H1 (cell line): ENCODE measurements around the gene DPH6. TPM values are rescaled to one million over a fixed set of nuclear protein-coding genes. Genes with fewer than 3 reads are reported as not detected.

Experiments
- CTCF ChIA-PET: fragments of 300-600 bp; sonication (Branson Sonifier 250); formaldehyde crosslinking; loops from one replicate; lab custom pipeline; 2021; ENCODE audit not compliant: partially characterized antibody; lab: Charles Lee
- POLR2A ChIA-PET: fragments of 300-600 bp; sonication (Branson Sonifier 250); formaldehyde crosslinking; loops from one replicate; lab custom pipeline; 2021; ENCODE audit warnings: inconsistent platforms; ENCODE audit not compliant: partially characterized antibody; lab: Charles Lee
- DNase-seq, 2 experiments: peaks; one replicate each; pipeline versions ENCODE4 v3.0.0 to v3.0.0-alpha.2; 2010 to 2022; ENCODE audit warnings: low spot score in 2 of 2, low read depth in 1 of 2, mixed read lengths in 1 of 2
- FAIRE-seq: peaks from 2 replicates; lab custom pipeline; 2011; peaks lifted over from hg19 to GRCh38; lab: Jason Lieb, UNC
- H2AFZ ChIP-seq: 2 replicates; pipeline ENCODE4 v1.8.1; 2012; ENCODE audit warnings: low read length, inconsistent platforms
- H2AK5ac ChIP-seq: 2 replicates; pipeline ENCODE4 v1.6.1; 2013; ENCODE audit warnings: low read depth, low read length
- H2BK120ac ChIP-seq: replicated peaks from 2 replicates; pipeline ENCODE3; 2013; ENCODE audit warnings: low read depth, low read length, inconsistent platforms
- H2BK12ac ChIP-seq: 2 replicates; pipeline ENCODE4 v1.6.1; 2013; ENCODE audit warnings: low read depth, low read length
- H2BK15ac ChIP-seq: 2 replicates; pipeline ENCODE4 v1.6.1; 2013; ENCODE audit warnings: low read length
- H2BK20ac ChIP-seq: 2 replicates; pipeline ENCODE4 v1.6.1; 2013; ENCODE audit warnings: low read length
- H2BK5ac ChIP-seq: 2 replicates; pipeline ENCODE4 v1.6.1; 2013; ENCODE audit warnings: low read depth, low read length
- H3K14ac ChIP-seq: 2 replicates; pipeline ENCODE4 v1.6.1; 2013; ENCODE audit warnings: inconsistent platforms; ENCODE audit not compliant: insufficient read length
- H3K18ac ChIP-seq: 2 replicates; pipeline ENCODE4 v1.6.1; 2013; ENCODE audit warnings: low read length; ENCODE audit errors: extremely low read depth
- H3K23ac ChIP-seq: 2 replicates; pipeline ENCODE4 v1.6.1; 2013; ENCODE audit warnings: inconsistent platforms; ENCODE audit not compliant: insufficient read length
- H3K23me2 ChIP-seq: 2 replicates; pipeline ENCODE4 v1.6.1; 2013; ENCODE audit warnings: low read depth, low read length
- H3K27ac ChIP-seq: 2 replicates; pipeline ENCODE4 v1.6.1; 2011; ENCODE audit warnings: low read depth, low read length, inconsistent platforms
- H3K27me3 ChIP-seq, 4 experiments: replicated peaks in 1 of 4; 1 replicate in 1 of 4; 2 replicates in 3 of 4; pipeline versions ENCODE4 v1.6.1 to v1.8.1; 2011 to 2013; ENCODE audit warnings: low read length in 3 of 4, mild to moderate bottlenecking in 3 of 4, inconsistent platforms in 2 of 4, mixed read lengths in 2 of 4, moderate library complexity in 1 of 4; ENCODE audit not compliant: control insufficient read depth in 3 of 4, insufficient read depth in 3 of 4; ENCODE audit errors: extremely low read depth in 1 of 4
- H3K36me3 ChIP-seq, 4 experiments: 2 replicates each; pipeline versions ENCODE4 v1.6.1 to v1.8.1; 2011 to 2013; ENCODE audit warnings: mild to moderate bottlenecking in 4 of 4, low read length in 3 of 4, moderate library complexity in 2 of 4, control low read depth in 1 of 4, inconsistent platforms in 1 of 4; ENCODE audit not compliant: insufficient read depth in 4 of 4, control insufficient read depth in 2 of 4
- H3K4ac ChIP-seq: replicated peaks from 2 replicates; pipeline ENCODE3; 2013; ENCODE audit warnings: low read length, low read depth, mixed read lengths, inconsistent platforms; ENCODE audit not compliant: insufficient read length
- H3K4me1 ChIP-seq, 4 experiments: replicated peaks in 1 of 4; 1 replicate in 1 of 4; 2 replicates in 3 of 4; pipeline versions ENCODE4 v1.6.1 to v1.8.1; 2011 to 2013; ENCODE audit warnings: low read length in 3 of 4, inconsistent platforms in 2 of 4, mixed read lengths in 1 of 4; ENCODE audit not compliant: insufficient read depth in 4 of 4, control insufficient read depth in 3 of 4
- H3K4me2 ChIP-seq, 2 experiments: 2 replicates each; pipeline versions ENCODE4 v1.6.1 to v1.8.1; 2011 to 2013; ENCODE audit warnings: low read depth in 2 of 2, low read length in 2 of 2, control low read depth in 1 of 2, inconsistent platforms in 1 of 2, mild to moderate bottlenecking in 1 of 2; ENCODE audit not compliant: insufficient read depth in 1 of 2
- H3K4me3 ChIP-seq, 4 experiments: fragments of 200-600, 300-600 bp in 1 of 4; sonication (generic), shearing (Covaris generic), sonication (Bioruptor Twin) in 1 of 4; 2 replicates each; pipeline versions ENCODE4 v1.5.1 to v1.8.1; 2011 to 2016; ENCODE audit warnings: low read length in 4 of 4, low read depth in 3 of 4, control low read depth in 2 of 4, inconsistent platforms in 2 of 4, mild to moderate bottlenecking in 2 of 4, mixed read lengths in 1 of 4, moderate library complexity in 1 of 4; ENCODE audit not compliant: insufficient read depth in 2 of 4; ENCODE audit errors: extremely low read depth in 1 of 4
- H3K56ac ChIP-seq: replicated peaks from 2 replicates; pipeline ENCODE3; 2013; ENCODE audit warnings: low read depth, mild to moderate bottlenecking, mixed read lengths, low read length, inconsistent platforms; ENCODE audit not compliant: insufficient read length
- H3K79me1 ChIP-seq: 2 replicates; pipeline ENCODE4 v1.6.1; 2013; ENCODE audit warnings: low read depth, low read length, control low read depth
- H3K79me2 ChIP-seq, 2 experiments: 2 replicates each; pipeline versions ENCODE4 v1.6.1 to v1.8.1; 2012 to 2013; ENCODE audit warnings: low read length in 2 of 2, mild to moderate bottlenecking in 2 of 2, inconsistent platforms in 1 of 2; ENCODE audit not compliant: insufficient read depth in 2 of 2, control insufficient read depth in 1 of 2
- H3K9ac ChIP-seq, 4 experiments: replicated peaks in 1 of 4; 1 replicate in 1 of 4; 2 replicates in 3 of 4; pipeline versions ENCODE4 v1.6.1 to v1.8.1; 2011 to 2013; ENCODE audit warnings: low read depth in 3 of 4, low read length in 3 of 4, control low read depth in 2 of 4, mild to moderate bottlenecking in 2 of 4, moderate library complexity in 2 of 4, inconsistent platforms in 1 of 4; ENCODE audit errors: extremely low read depth in 1 of 4
- H3K9me3 ChIP-seq, 2 experiments: 2 replicates each; pipeline versions ENCODE4 v1.6.1 to v1.8.1; 2012 to 2013; ENCODE audit warnings: mild to moderate bottlenecking in 2 of 2, moderate library complexity in 2 of 2, control low read depth in 1 of 2, inconsistent platforms in 1 of 2, low read depth in 1 of 2, low read length in 1 of 2, mixed read lengths in 1 of 2; ENCODE audit not compliant: insufficient read depth in 2 of 2
- H4K20me1 ChIP-seq, 2 experiments: replicated peaks in 1 of 2; 2 replicates each; pipeline versions ENCODE3 to v1.8.1; 2011 to 2013; ENCODE audit warnings: inconsistent platforms in 2 of 2, low read length in 2 of 2, mild to moderate bottlenecking in 1 of 2; ENCODE audit not compliant: insufficient read depth in 2 of 2, control insufficient read depth in 1 of 2
- H4K5ac ChIP-seq: 2 replicates; pipeline ENCODE4 v1.6.1; 2013; ENCODE audit warnings: low read length, low read depth, mixed read lengths, inconsistent platforms; ENCODE audit not compliant: insufficient read length
- H4K8ac ChIP-seq: 2 replicates; pipeline ENCODE4 v1.8.0; 2013; ENCODE audit warnings: mild to moderate bottlenecking, moderate library complexity, low read length, inconsistent platforms; ENCODE audit not compliant: insufficient read depth; ENCODE audit errors: extremely low read depth
- H4K91ac ChIP-seq: replicated peaks from 2 replicates; pipeline ENCODE3; 2013; ENCODE audit warnings: low read length, mixed read lengths, inconsistent platforms; ENCODE audit not compliant: insufficient read length
- CBX5 ChIP-seq: fragments of 300-800, 300-1000 bp; sonication (generic); IDR thresholded peaks from 2 replicates; pipeline ENCODE4 v1.7.1; 2016; ENCODE audit warnings: antibody characterized with exemption, low read length, low read depth
- CHD1 ChIP-seq: IDR thresholded peaks from 2 replicates; pipeline ENCODE4 v1.6.1; 2012; ENCODE audit warnings: low read depth, low read length, improper control_type of control experiment
- EP300 ChIP-seq, 2 experiments: IDR thresholded peaks; 1 replicate in 1 of 2; 2 replicates in 1 of 2; pipeline ENCODE4 v1.6.1; 2011 to 2012; ENCODE audit warnings: low read depth in 2 of 2, low read length in 2 of 2, mild to moderate bottlenecking in 2 of 2, borderline replicate concordance in 1 of 2, inconsistent platforms in 1 of 2, moderate library complexity in 1 of 2
- MAFK ChIP-seq: IDR thresholded peaks from 2 replicates; pipeline ENCODE4 v1.6.1; 2012; ENCODE audit warnings: low read depth, mild to moderate bottlenecking, improper control_type of control experiment, low read length
- NANOG ChIP-seq: IDR thresholded peaks from 2 replicates; pipeline ENCODE4 v1.6.1; 2011; ENCODE audit warnings: low read length, low read depth, mild to moderate bottlenecking, inconsistent platforms; ENCODE audit not compliant: insufficient read depth, poor library complexity, severe bottlenecking
- NRF1 ChIP-seq: IDR thresholded peaks from 2 replicates; pipeline ENCODE4 v1.6.1; 2011; ENCODE audit warnings: mild to moderate bottlenecking, low read depth, low read length, improper control_type of control experiment
- POU5F1 ChIP-seq: IDR thresholded peaks from 2 replicates; pipeline ENCODE4 v1.6.1; 2011; ENCODE audit warnings: low read depth, mild to moderate bottlenecking, low read length, moderate library complexity
- RBBP5 ChIP-seq: IDR thresholded peaks from 2 replicates; pipeline ENCODE4 v1.7.1; 2012; ENCODE audit warnings: low read depth, mild to moderate bottlenecking, inconsistent platforms, low read length, moderate library complexity, borderline replicate concordance
- SIRT6 ChIP-seq: IDR thresholded peaks from one replicate; pipeline ENCODE4 v1.7.1; 2012; ENCODE audit warnings: low read length, inconsistent platforms
- TAF1 ChIP-seq: IDR thresholded peaks from 2 replicates; pipeline ENCODE4 v1.6.1; 2011; ENCODE audit warnings: mild to moderate bottlenecking, low read depth, low read length
- TEAD4 ChIP-seq: IDR thresholded peaks from 2 replicates; pipeline ENCODE4 v1.6.1; 2012; ENCODE audit warnings: low read depth, low read length, inconsistent platforms, mixed read lengths
- WGBS, 2 experiments: shearing (Covaris generic) in 1 of 2; methylation state at CpG; one replicate each; pipeline versions ENCODE4 v1.1.6 to v1.1.7; 2013 to 2015; ENCODE audit warnings: low lambda C conversion rate in 2 of 2, mixed read lengths in 2 of 2, inconsistent platforms in 1 of 2, low coverage in 1 of 2, missing lambda C conversion rate in 1 of 2; ENCODE audit not compliant: insufficient replicate concordance in 2 of 2, insufficient coverage in 1 of 2, insufficient read length in 1 of 2; ENCODE audit errors: extremely low coverage in 1 of 2, missing lambda C conversion rate in 1 of 2; 5-methylcytosine and 5-hydroxymethylcytosine counted together
- polyA plus RNA-seq, 7 experiments: library from polyadenylated mRNA; depleted of rRNA in 3 of 7; stranded (reverse) in 5 of 7; unstranded in 2 of 7; fragments of >200 nt in 5 of 7; fragments of 200-250 nt in 2 of 7; gene quantifications; 1 replicate in 5 of 7; 2 replicates in 1 of 7; 4 replicates in 1 of 7; pipeline versions ENCODE4 v1.2.1 to v1.2.3, GENCODE V29; 2011 to 2013; ENCODE audit warnings: missing spikeins in 2 of 7, mixed read lengths in 2 of 7
- total RNA-seq: library from RNA; stranded (reverse); fragmentation: NEBNext Ultra II Directional; extraction: Animal tissue kit (Norgen Biotek cat#: 25700); gene quantifications from 2 replicates; pipeline ENCODE4 v1.2.1, GENCODE V29; 2021
- TF ChIP-seq, protein P1 (sequence below): IDR thresholded peaks from 2 replicates; pipeline ENCODE4 v1.6.1; 2011; ENCODE audit warnings: low read length, improper control_type of control experiment
- TF ChIP-seq, protein P2 (sequence below): IDR thresholded peaks from 2 replicates; pipeline ENCODE4 v1.6.1; 2012; ENCODE audit warnings: inconsistent platforms

The DPH6 gene
- total and polyA plus RNA-seq, 2 of the 8 experiments (the other 6 are each of a cell fraction or from before 2014, with no cell fraction given): 21.6 to 30.5 TPM

- Histone ChIP-seq H3K79me1 (no peaks in the 10 kb centered on the region), H2BK5ac (no peak overlapping the region), H3K14ac (no peak overlapping the region), H3K4me2 (no peak overlapping the region), H3K36me3 (peaks cover 0 to 4% (median 0%) of the 10 kb centered on the region in 4 experiments; a peak in 1 of 8 replicates), H3K79me2 (no peaks in the 10 kb centered on the region), H2BK20ac (no peak overlapping the region), H2AK5ac (no peak overlapping the region), H2BK120ac (no peak overlapping the region), H4K91ac (no peak overlapping the region), H3K9me3 (no peaks in the 10 kb centered on the region), H3K23ac (no peak overlapping the region), H3K4me1 (no peaks in the 10 kb centered on the region), H3K9ac (no peak overlapping the region), H4K5ac (no peak overlapping the region), H3K27ac (no peak overlapping the region), H4K8ac (no peak overlapping the region), H2BK15ac (no peak overlapping the region), H3K23me2 (no peaks in the 10 kb centered on the region), H3K4ac (no peak overlapping the region), H3K4me3 (no peak overlapping the region), H2AFZ (no peak overlapping the region), H3K27me3 (no peaks in the 10 kb centered on the region), H4K20me1 (no peaks in the 10 kb centered on the region), H2BK12ac (no peak overlapping the region), H3K56ac (no peak overlapping the region), H3K18ac (no peak overlapping the region)
- FAIRE-seq (no peak), DNase-seq (no peak)
- ChIA-PET CTCF (interaction anchor here (0.6 to 7.8 kb wide), 10 partner anchors 12 to 466 kb away, joined by 3 to 156 read pairs (median 17); no protein-coding TSS in a partner anchor), POLR2A (no interaction called here)
- WGBS, 2 experiments: 77% methylated on average over 4 of the region's 4 CpGs; no CpG with 5 or more reads in 1 of the 2 experiments
- no peak for TF ChIP-seq EP300 (IDR thresholded peaks at IDR 0.05; ENCODE audit: borderline replicate concordance in 1 of 2, low read depth in 2 of 2, low read length in 2 of 2)
- no peak for TF ChIP-seq CHD1
- TF ChIP-seq, protein P1, sequence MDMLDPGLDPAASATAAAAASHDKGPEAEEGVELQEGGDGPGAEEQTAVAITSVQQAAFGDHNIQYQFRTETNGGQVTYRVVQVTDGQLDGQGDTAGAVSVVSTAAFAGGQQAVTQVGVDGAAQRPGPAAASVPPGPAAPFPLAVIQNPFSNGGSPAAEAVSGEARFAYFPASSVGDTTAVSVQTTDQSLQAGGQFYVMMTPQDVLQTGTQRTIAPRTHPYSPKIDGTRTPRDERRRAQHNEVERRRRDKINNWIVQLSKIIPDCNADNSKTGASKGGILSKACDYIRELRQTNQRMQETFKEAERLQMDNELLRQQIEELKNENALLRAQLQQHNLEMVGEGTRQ: no peak
- no peak for TF ChIP-seq TEAD4
- no peak for TF ChIP-seq NANOG
- TF ChIP-seq MAFK: no peak
- TF ChIP-seq SIRT6: no peak
- TF ChIP-seq, protein P2, sequence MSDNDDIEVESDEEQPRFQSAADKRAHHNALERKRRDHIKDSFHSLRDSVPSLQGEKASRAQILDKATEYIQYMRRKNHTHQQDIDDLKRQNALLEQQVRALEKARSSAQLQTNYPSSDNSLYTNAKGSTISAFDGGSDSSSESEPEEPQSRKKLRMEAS: no peak
- no peak for TF ChIP-seq CBX5
- no peak for TF ChIP-seq TAF1
- TF ChIP-seq POU5F1: no peak
- TF ChIP-seq NRF1: no peak
- no peak for TF ChIP-seq RBBP5
These were observed 100.1 kb downstream of the DPH6 start for GRCh38 chr15:35445891-35446290.
